Colonic mucosa (tissue), 4 donors: ENCODE measurements around the gene IL20RB. TPM values are rescaled to one million over a fixed set of nuclear protein-coding genes. Genes with fewer than 3 reads are reported as not detected.
A peak's percentile ranks its signal among the peaks of the same experiment; 100 is the strongest.

Source experiments
- DNase-seq: peaks from one replicate; pipeline ENCODE4 v3.0.0-alpha.2; 2020
- H3K27ac ChIP-seq: fragments of 200-600 bp; one replicate; pipeline ENCODE4 v1.8.0; 2021
- H3K27me3 ChIP-seq: fragments of 200-600 bp; one replicate; pipeline ENCODE4 v1.8.0; 2021
- H3K36me3 ChIP-seq: fragments of 200-600 bp; one replicate; pipeline ENCODE4 v1.8.0; 2021
- H3K4me1 ChIP-seq: fragments of 200-600 bp; one replicate; pipeline ENCODE4 v1.8.0; 2021; ENCODE audit warnings: mild to moderate bottlenecking
- H3K4me3 ChIP-seq: fragments of 200-600 bp; one replicate; pipeline ENCODE4 v1.8.0; 2021
- H3K9ac ChIP-seq, 2 donors: one replicate each; pipeline ENCODE4 v1.7.0; 2013; ENCODE audit warnings: control low read depth in 2 of 2, low read depth in 2 of 2, low read length in 2 of 2
- H3K9me3 ChIP-seq: fragments of 200-600 bp; one replicate; pipeline ENCODE4 v1.8.0; 2021
- intact Hi-C: fragments of 100-400 bp; cut with DNase I; formaldehyde crosslinking; loops from one replicate; pipeline ENCODE4 v1.14.1; 2022
- total RNA-seq, 2 donors: library from RNA; stranded (reverse); fragmentation: NEBNext Ultra II Directional in 1 of 2; extraction: Animal tissue kit (Norgen Biotek cat#: 25700) in 1 of 2; gene quantifications; one replicate each; pipeline ENCODE4 v1.2.1, GENCODE V29; 2021
- TF ChIP-seq, protein P1 (sequence below): fragments of 200-600 bp; IDR thresholded peaks from one replicate; pipeline ENCODE4 v1.8.0; 2022; ENCODE audit warnings: antibody characterized with exemption, mild to moderate bottlenecking
- donor health status: healthy.
- donor health status: DM: no; HTN: no; CAD: no.
- donor health status: DM: no; HTN: no; CAD: no.

Gene IL20RB
- total RNA-seq, 2 donors from 2014 or later: 0.74 to 0.96 TPM

GRCh38 chr3:136928240-136928639, 29.5 kb upstream of the IL20RB start:
- H3K36me3 ChIP-seq: no peaks in the 10 kb centered on the region
- intact Hi-C loops: no loop called here
- no peak for DNase-seq
- H3K4me3 ChIP-seq: no peak overlapping the region
- H3K27me3 ChIP-seq: no peaks in the 10 kb centered on the region
- TF ChIP-seq, protein P1, sequence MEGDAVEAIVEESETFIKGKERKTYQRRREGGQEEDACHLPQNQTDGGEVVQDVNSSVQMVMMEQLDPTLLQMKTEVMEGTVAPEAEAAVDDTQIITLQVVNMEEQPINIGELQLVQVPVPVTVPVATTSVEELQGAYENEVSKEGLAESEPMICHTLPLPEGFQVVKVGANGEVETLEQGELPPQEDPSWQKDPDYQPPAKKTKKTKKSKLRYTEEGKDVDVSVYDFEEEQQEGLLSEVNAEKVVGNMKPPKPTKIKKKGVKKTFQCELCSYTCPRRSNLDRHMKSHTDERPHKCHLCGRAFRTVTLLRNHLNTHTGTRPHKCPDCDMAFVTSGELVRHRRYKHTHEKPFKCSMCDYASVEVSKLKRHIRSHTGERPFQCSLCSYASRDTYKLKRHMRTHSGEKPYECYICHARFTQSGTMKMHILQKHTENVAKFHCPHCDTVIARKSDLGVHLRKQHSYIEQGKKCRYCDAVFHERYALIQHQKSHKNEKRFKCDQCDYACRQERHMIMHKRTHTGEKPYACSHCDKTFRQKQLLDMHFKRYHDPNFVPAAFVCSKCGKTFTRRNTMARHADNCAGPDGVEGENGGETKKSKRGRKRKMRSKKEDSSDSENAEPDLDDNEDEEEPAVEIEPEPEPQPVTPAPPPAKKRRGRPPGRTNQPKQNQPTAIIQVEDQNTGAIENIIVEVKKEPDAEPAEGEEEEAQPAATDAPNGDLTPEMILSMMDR: no peak
- H3K27ac ChIP-seq: no peak overlapping the region
- peaks cover 8% of the 10 kb centered on the region for H3K4me1 ChIP-seq
- H3K9me3 ChIP-seq: no peaks in the 10 kb centered on the region
- no peak overlapping the region for H3K9ac ChIP-seq

DNA sequence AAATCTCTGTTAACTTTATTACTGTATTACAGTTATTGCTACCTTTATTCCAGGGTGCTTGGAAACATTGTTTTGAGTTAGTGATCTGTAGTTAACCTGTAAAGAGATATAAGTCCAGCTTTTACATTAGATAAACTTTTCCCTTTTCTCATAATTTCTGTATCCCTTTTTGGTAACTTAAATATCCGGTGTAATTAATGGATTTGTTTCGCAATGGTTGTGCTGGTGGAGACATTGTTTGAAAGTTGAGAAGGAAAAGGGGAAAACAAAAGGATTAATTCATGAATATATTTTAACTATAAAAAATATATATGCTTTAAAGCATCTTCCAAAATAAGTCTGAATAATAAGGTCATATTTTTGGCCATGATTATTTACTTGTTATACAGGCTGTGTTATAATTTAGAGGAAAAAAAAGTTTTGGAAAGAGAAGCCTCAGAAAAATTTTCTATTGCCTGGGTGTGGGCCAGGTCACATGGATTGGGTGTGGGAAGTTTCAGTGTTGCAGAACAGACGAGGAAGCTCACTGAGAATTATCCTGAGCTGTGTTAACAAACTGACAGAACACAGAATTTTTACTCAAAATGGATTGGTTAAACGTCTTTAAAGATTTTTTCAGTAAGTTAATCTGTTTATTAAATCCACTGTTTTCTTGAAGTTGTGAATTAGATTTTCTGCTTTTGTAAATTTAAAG, 27.7 kb upstream of the IL20RB start:
- no peak overlapping the region for H3K9ac ChIP-seq
- TF ChIP-seq, protein P1: no peak
- intact Hi-C loops: no loop called here
- peak overlapping the region; percentile 4 for H3K4me3 ChIP-seq
- H3K9me3 ChIP-seq: no peaks in the 10 kb centered on the region
- H3K27me3 ChIP-seq: no peaks in the 10 kb centered on the region
- peak overlapping the region; percentile 31 for H3K27ac ChIP-seq
- DNase-seq: peak; percentile 87
- H3K4me1 ChIP-seq: peaks cover 11% of the 10 kb centered on the region
- no peaks in the 10 kb centered on the region for H3K36me3 ChIP-seq

DNA sequence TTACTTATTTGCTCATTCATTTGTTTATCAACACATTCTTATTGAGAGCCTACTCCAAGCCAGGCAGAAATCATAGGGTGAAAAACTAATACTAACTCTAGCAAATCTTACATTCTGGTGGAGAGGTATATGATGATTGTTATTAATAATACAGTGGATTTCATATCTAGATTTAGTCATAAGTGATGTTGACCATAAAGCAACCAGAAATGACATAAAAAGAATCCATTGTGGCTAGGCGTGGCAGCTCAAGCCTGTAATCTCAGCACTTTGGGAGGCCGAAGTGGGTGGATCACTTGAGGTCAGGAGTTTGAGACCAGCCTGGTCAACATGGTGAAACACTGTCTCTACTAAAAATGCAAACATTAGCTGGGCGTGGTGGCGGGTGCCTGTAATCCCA, 26.2 kb upstream of the IL20RB start:
- intact Hi-C loops: no loop called here
- Histone ChIP-seq H3K36me3 (no peaks in the 10 kb centered on the region), H3K27me3 (no peaks in the 10 kb centered on the region), H3K27ac (peak overlapping the region; percentile 31), H3K9ac (no peak overlapping the region), H3K4me1 (peaks cover 11% of the 10 kb centered on the region), H3K4me3 (no peak overlapping the region), H3K9me3 (no peaks in the 10 kb centered on the region)
- TF ChIP-seq, protein P1: no peak
- DNase-seq: peak; percentile 37

DNA sequence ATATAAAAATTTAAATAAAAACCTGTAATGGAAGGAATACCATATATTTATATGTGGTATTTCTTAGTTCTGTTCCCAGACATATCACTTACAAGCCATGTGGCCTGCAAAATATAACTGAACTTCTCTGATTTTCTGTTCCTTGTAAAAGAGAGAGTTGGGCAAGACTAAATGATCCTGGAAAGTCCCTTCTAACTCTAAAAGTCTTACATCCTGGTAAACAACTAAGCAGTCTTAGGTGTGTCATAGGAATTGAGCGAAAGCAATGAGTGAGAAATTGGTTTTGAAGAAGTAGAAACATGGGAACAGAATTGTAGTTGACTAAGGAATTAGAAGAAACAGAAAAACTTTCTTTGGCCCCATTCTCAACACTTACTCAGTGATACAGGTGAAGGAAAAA, 25.3 kb upstream of the IL20RB start:
- Histone ChIP-seq H3K27me3 (no peaks in the 10 kb centered on the region), H3K9me3 (no peaks in the 10 kb centered on the region), H3K27ac (peak overlapping the region; percentile 31), H3K4me3 (no peak overlapping the region), H3K36me3 (no peaks in the 10 kb centered on the region), H3K9ac (no peak overlapping the region), H3K4me1 (peaks cover 11% of the 10 kb centered on the region)
- no peak for DNase-seq
- intact Hi-C loops: no loop called here
- TF ChIP-seq, protein P1: no peak

GRCh38 chr3:136932978-136933772, 24.6 kb upstream of the IL20RB start:
- TF ChIP-seq, protein P1: no peak
- peaks cover 11% of the 10 kb centered on the region for H3K4me1 ChIP-seq
- no peaks in the 10 kb centered on the region for H3K9me3 ChIP-seq
- H3K27me3 ChIP-seq: no peaks in the 10 kb centered on the region
- DNase-seq: no peak
- peak overlapping the region; percentile 1 for H3K27ac ChIP-seq
- H3K9ac ChIP-seq: no peak overlapping the region
- no peak overlapping the region for H3K4me3 ChIP-seq
- H3K36me3 ChIP-seq: no peaks in the 10 kb centered on the region
- intact Hi-C loops: no loop called here
